Neuronal stem cell (in vitro differentiated cells): ENCODE data around the gene WWOX.
A peak's percentile ranks its signal among the peaks of the same experiment; 100 is the strongest.

Experiments
- DNase-seq: peaks from one replicate; pipeline ENCODE4 v3.0.0-alpha.2; 2013; ENCODE audit warnings: low spot score
- H2AFZ ChIP-seq: one replicate; pipeline ENCODE4 v1.6.1; 2013; ENCODE audit warnings: mild to moderate bottlenecking, low read length, inconsistent platforms
- H2AK5ac ChIP-seq: 2 replicates; pipeline ENCODE4 v1.6.1; 2013; ENCODE audit warnings: low read depth, mild to moderate bottlenecking, inconsistent platforms, low read length, moderate library complexity, mixed read lengths
- H2BK120ac ChIP-seq: 2 replicates; pipeline ENCODE4 v1.6.1; 2013; ENCODE audit warnings: low read depth, mild to moderate bottlenecking, inconsistent platforms, low read length, moderate library complexity, mixed read lengths
- H2BK12ac ChIP-seq: one replicate; pipeline ENCODE4 v1.6.1; 2013; ENCODE audit warnings: low read length, inconsistent platforms
- H2BK15ac ChIP-seq: 2 replicates; pipeline ENCODE4 v1.6.1; 2013; ENCODE audit warnings: mild to moderate bottlenecking, low read length, inconsistent platforms, mixed read lengths
- H2BK5ac ChIP-seq: one replicate; pipeline ENCODE4 v1.6.1; 2013; ENCODE audit warnings: inconsistent platforms, mild to moderate bottlenecking, low read length, moderate library complexity
- H3K14ac ChIP-seq: one replicate; pipeline ENCODE4 v1.6.1; 2013; ENCODE audit warnings: low read length, inconsistent platforms
- H3K18ac ChIP-seq: 2 replicates; pipeline ENCODE4 v1.6.1; 2013; ENCODE audit warnings: low read length, inconsistent platforms
- H3K23ac ChIP-seq: 2 replicates; pipeline ENCODE4 v1.6.1; 2013; ENCODE audit warnings: low read depth, mild to moderate bottlenecking, mixed read lengths, low read length, inconsistent platforms; ENCODE audit not compliant: poor library complexity
- H3K27ac ChIP-seq: replicated peaks from 3 replicates; pipeline ENCODE4 v1.5.1; 2013; ENCODE audit warnings: low read length, inconsistent platforms
- H3K27me3 ChIP-seq, 3 experiments: 2 replicates each; pipeline ENCODE4 v1.6.1; 2013; ENCODE audit warnings: low read length in 3 of 3, mild to moderate bottlenecking in 2 of 3, inconsistent platforms in 1 of 3, low read depth in 1 of 3, mixed read lengths in 1 of 3, moderate library complexity in 1 of 3; ENCODE audit not compliant: control insufficient read depth in 3 of 3, insufficient read depth in 3 of 3
- H3K36me3 ChIP-seq, 2 donors: replicated peaks in 1 of 2; 2 replicates each; pipeline ENCODE4 v1.6.1; 2013; ENCODE audit warnings: low read length in 2 of 2; ENCODE audit not compliant: control insufficient read depth in 2 of 2, insufficient read depth in 2 of 2
- H3K4ac ChIP-seq: 2 replicates; pipeline ENCODE4 v1.6.1; 2013; ENCODE audit warnings: inconsistent platforms, mild to moderate bottlenecking, low read length, moderate library complexity
- H3K4me1 ChIP-seq, 2 donors: 1 replicate in 1 of 2; 2 replicates in 1 of 2; pipeline ENCODE4 v1.6.1; 2013; ENCODE audit warnings: low read length in 2 of 2, low read depth in 1 of 2; ENCODE audit not compliant: control insufficient read depth in 2 of 2, insufficient read depth in 1 of 2
- H3K4me2 ChIP-seq: one replicate; pipeline ENCODE4 v1.6.1; 2013; ENCODE audit warnings: mild to moderate bottlenecking, low read length, inconsistent platforms; ENCODE audit not compliant: insufficient read depth, poor library complexity, severe bottlenecking
- H3K4me3 ChIP-seq, 2 donors: 2 replicates each; pipeline ENCODE4 v1.5.1; 2013; ENCODE audit warnings: low read length in 2 of 2, mild to moderate bottlenecking in 2 of 2, inconsistent platforms in 1 of 2, moderate library complexity in 1 of 2
- H3K79me1 ChIP-seq: one replicate; pipeline ENCODE4 v1.6.1; 2013; ENCODE audit warnings: low read depth, mild to moderate bottlenecking, inconsistent platforms, low read length, moderate library complexity
- H3K9ac ChIP-seq: one replicate; pipeline ENCODE4 v1.6.1; 2013; ENCODE audit warnings: mild to moderate bottlenecking, low read depth, low read length, inconsistent platforms; ENCODE audit not compliant: poor library complexity
- H3K9me3 ChIP-seq, 2 donors: replicated peaks in 1 of 2; 2 replicates each; pipeline versions ENCODE3 to v1.6.1; 2013; ENCODE audit warnings: low read length in 2 of 2, mild to moderate bottlenecking in 2 of 2, inconsistent platforms in 1 of 2, low read depth in 1 of 2, mixed read lengths in 1 of 2, moderate library complexity in 1 of 2; ENCODE audit not compliant: control insufficient read depth in 2 of 2, insufficient read depth in 1 of 2
- H4K8ac ChIP-seq: one replicate; pipeline ENCODE4 v1.6.1; 2013; ENCODE audit warnings: low read depth, mild to moderate bottlenecking, inconsistent platforms, low read length, moderate library complexity
- H4K91ac ChIP-seq: one replicate; pipeline ENCODE4 v1.6.1; 2013; ENCODE audit warnings: low read length, low read depth, mild to moderate bottlenecking, inconsistent platforms; ENCODE audit not compliant: poor library complexity
- WGBS, 2 donors: extraction: QIAGEN DNeasy Blood & Tissue Kit; methylation state at CpG; one replicate each; pipeline ENCODE4 v1.1.7; 2013; ENCODE audit warnings: missing lambda C conversion rate in 2 of 2, mixed read lengths in 1 of 2; ENCODE audit not compliant: insufficient read length in 2 of 2, insufficient replicate concordance in 1 of 2; ENCODE audit errors: extremely low coverage in 2 of 2; 5-methylcytosine and 5-hydroxymethylcytosine counted together

WWOX gene

DNA sequence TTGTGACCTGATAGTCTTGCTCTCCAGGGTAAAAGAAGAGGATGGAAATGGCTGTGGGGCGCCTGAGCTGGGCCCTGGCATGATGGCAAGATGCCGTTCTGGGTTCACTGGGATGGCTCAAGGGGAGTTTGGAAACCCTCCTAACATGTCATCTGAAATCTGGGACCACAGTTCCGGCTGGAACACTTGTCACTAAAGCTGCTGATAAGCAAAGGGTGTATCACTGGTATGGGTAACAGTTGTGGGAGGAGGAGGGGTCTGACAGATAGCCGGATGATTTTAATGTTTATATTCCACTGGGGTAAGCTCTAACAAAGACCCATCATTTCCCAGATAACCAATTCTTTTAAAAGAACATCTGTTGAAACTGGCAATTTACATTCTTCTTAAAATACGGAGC, 390.2 kb downstream of the WWOX start:
- Histone ChIP-seq H3K36me3 (no peaks in the 10 kb centered on the region), H4K91ac (no peak overlapping the region), H3K79me1 (no peaks in the 10 kb centered on the region), H3K27ac (no peak overlapping the region), H2BK12ac (no peak overlapping the region), H3K4me2 (no peak overlapping the region), H4K8ac (no peak overlapping the region), H3K9ac (no peak overlapping the region), H2BK120ac (no peak overlapping the region), H3K4me3 (no peak overlapping the region), H3K4ac (no peak overlapping the region), H2AFZ (no peak overlapping the region), H3K18ac (no peak overlapping the region), H2BK15ac (no peak overlapping the region), H3K4me1 (peaks cover 1 to 15% of the 10 kb centered on the region in 2 donors), H3K9me3 (peaks cover 0 to 6% of the 10 kb centered on the region in 2 donors), H3K14ac (no peak overlapping the region), H3K27me3 (no peaks in the 10 kb centered on the region), H2AK5ac (no peak overlapping the region), H3K23ac (no peak overlapping the region), H2BK5ac (no peak overlapping the region)
- DNase-seq: no peak
- WGBS, 2 donors: no CpG with 5 or more reads among the region's 5 CpGs

DNA sequence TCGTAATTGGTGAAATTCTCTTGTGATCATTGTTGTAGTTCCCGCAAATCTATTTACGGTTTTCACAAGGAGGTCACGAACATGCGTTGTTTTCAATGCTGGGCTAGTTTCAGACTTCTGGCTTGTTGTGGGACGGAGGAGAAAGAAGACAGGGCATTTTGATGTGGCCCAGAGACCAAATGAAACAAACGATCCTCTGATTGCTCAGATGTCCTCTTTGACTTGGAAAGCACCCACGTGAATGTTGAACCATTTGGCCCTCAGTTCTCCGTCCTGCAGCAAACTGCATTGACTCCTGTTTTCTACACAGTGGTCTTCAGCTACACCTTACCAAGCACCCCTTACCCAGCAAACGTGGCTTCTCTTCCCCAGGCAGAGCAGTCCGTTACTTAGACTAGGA, 391.0 kb downstream of the WWOX start:
- H3K9ac ChIP-seq: no peak overlapping the region
- H2BK120ac ChIP-seq: no peak overlapping the region
- H3K4me3 ChIP-seq: no peak overlapping the region
- H2BK15ac ChIP-seq: no peak overlapping the region
- no peak overlapping the region for H4K91ac ChIP-seq
- H2AFZ ChIP-seq: no peak overlapping the region
- no peaks in the 10 kb centered on the region for H3K79me1 ChIP-seq
- H3K4me2 ChIP-seq: no peak overlapping the region
- no peaks in the 10 kb centered on the region for H3K27me3 ChIP-seq
- no CpG with 5 or more reads among the region's 11 CpGs for WGBS, 2 donors
- H3K18ac ChIP-seq: no peak overlapping the region
- no peaks in the 10 kb centered on the region for H3K36me3 ChIP-seq
- peaks cover 0 to 6% of the 10 kb centered on the region in 2 donors for H3K9me3 ChIP-seq
- no peak overlapping the region for H2AK5ac ChIP-seq
- peaks cover 1 to 11% of the 10 kb centered on the region in 2 donors for H3K4me1 ChIP-seq
- no peak for DNase-seq
- H3K4ac ChIP-seq: no peak overlapping the region
- no peak overlapping the region for H3K14ac ChIP-seq
- H2BK12ac ChIP-seq: no peak overlapping the region
- H3K27ac ChIP-seq: no peak overlapping the region
- no peak overlapping the region for H3K23ac ChIP-seq
- no peak overlapping the region for H4K8ac ChIP-seq
- no peak overlapping the region for H2BK5ac ChIP-seq

DNA sequence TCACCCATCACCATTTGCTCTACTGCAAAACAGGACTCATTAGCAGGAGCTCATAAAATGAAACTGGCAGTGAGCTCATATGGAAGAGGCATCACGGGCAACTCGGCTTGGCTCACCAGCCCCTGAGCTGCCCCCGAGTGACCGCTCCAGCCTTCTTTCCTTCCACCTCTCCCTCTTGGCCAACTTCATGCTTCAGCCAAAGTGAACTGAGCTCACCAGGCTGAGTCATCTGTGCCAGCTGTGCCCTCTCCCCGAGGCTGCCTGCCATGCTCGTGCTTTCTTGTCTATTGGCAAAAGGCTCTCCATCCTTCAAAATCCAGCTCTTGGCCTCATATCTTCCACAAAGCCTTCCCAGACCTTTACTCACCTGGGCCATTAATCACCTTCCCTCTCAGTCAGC, 391.4 kb downstream of the WWOX start:
- Histone ChIP-seq H2BK15ac (no peak overlapping the region), H2BK12ac (no peak overlapping the region), H3K36me3 (no peaks in the 10 kb centered on the region), H3K79me1 (no peaks in the 10 kb centered on the region), H4K8ac (no peak overlapping the region), H4K91ac (no peak overlapping the region), H2BK5ac (no peak overlapping the region), H3K23ac (peak overlapping the region; percentile 8), H3K18ac (no peak overlapping the region), H3K4me1 (peaks cover 1 to 10% of the 10 kb centered on the region in 2 donors), H3K27me3 (no peaks in the 10 kb centered on the region), H2AK5ac (no peak overlapping the region), H3K9me3 (peaks cover 0 to 6% of the 10 kb centered on the region in 2 donors), H3K27ac (no peak overlapping the region), H3K14ac (no peak overlapping the region), H3K9ac (no peak overlapping the region), H3K4me2 (no peak overlapping the region), H2AFZ (no peak overlapping the region), H2BK120ac (no peak overlapping the region), H3K4me3 (no peak overlapping the region), H3K4ac (no peak overlapping the region)
- DNase-seq: no peak
- no CpG with 5 or more reads among the region's 6 CpGs for WGBS, 2 donors

DNA sequence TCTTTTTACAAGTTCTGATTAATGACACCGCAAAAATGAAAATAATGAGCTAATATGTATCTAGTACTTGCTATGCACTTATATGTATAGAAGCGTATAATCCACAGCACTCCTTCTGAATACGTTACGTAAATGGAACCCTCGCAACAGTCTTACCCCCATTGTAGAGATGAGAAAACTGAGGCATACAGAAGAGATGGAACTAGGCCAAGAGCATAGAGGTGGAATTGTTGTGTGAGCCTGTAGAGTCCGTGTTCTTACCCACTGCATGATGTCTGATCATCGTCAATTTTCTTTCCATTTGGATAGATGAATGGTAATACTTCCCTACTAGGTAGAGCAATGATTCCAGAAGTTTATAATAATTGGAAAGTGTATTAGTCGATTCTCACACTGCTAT, 394.1 kb downstream of the WWOX start:
- Histone ChIP-seq H3K18ac (no peak overlapping the region), H3K79me1 (no peaks in the 10 kb centered on the region), H2BK120ac (no peak overlapping the region), H3K4me1 (peaks cover 1 to 8% of the 10 kb centered on the region in 2 donors), H3K27ac (no peak overlapping the region), H3K9ac (no peak overlapping the region), H3K4me2 (no peak overlapping the region), H3K4me3 (no peak overlapping the region), H3K4ac (no peak overlapping the region), H2AFZ (no peak overlapping the region), H3K9me3 (peaks cover 0 to 3% of the 10 kb centered on the region in 2 donors), H3K23ac (no peak overlapping the region), H2BK12ac (no peak overlapping the region), H3K14ac (no peak overlapping the region), H2AK5ac (no peak overlapping the region), H2BK15ac (no peak overlapping the region), H2BK5ac (no peak overlapping the region), H4K91ac (no peak overlapping the region), H3K27me3 (no peaks in the 10 kb centered on the region), H3K36me3 (no peaks in the 10 kb centered on the region), H4K8ac (no peak overlapping the region)
- no peak for DNase-seq
- WGBS, 2 donors: no CpG with 5 or more reads among the region's 8 CpGs
